Lung (tissue), 12 donors: ENCODE measurements around the gene DGKD. TPM values are rescaled to one million over a fixed set of nuclear protein-coding genes. Genes with fewer than 3 reads are reported as not detected.

Source experiments
- ATAC-seq: fragments of 200-7000 bp; cut with Tn5 transposase; one replicate; pipeline ENCODE4 v1.9.1; 2020; ENCODE audit warnings: moderate number of reproducible peaks; ENCODE audit not compliant: insufficient read depth, low FRiP score
- DNase-seq, 3 donors: peaks; one replicate each; pipeline ENCODE4 v3.0.0-alpha.2; 2013 to 2017
- H3K27ac ChIP-seq, 2 donors: one replicate each; pipeline ENCODE4 v1.5.1; 2013; ENCODE audit warnings: mild to moderate bottlenecking in 2 of 2, moderate library complexity in 2 of 2, control low read depth in 1 of 2, inconsistent platforms in 1 of 2, low read depth in 1 of 2, low read length in 1 of 2
- H3K27me3 ChIP-seq, 3 donors: one replicate each; pipeline ENCODE4 v1.5.1; 2013; ENCODE audit warnings: low read length in 2 of 3; ENCODE audit not compliant: control insufficient read depth in 3 of 3, insufficient read depth in 3 of 3
- H3K36me3 ChIP-seq, 4 donors: one replicate each; pipeline ENCODE4 v1.5.1; 2013; ENCODE audit warnings: low read length in 4 of 4, mild to moderate bottlenecking in 1 of 4, moderate library complexity in 1 of 4; ENCODE audit not compliant: control insufficient read depth in 4 of 4, insufficient read depth in 4 of 4
- H3K4me1 ChIP-seq, 5 donors: one replicate each; pipeline ENCODE4 v1.5.1; 2013; ENCODE audit warnings: low read length in 5 of 5, mild to moderate bottlenecking in 2 of 5, moderate library complexity in 1 of 5; ENCODE audit not compliant: control insufficient read depth in 5 of 5, insufficient read depth in 5 of 5
- H3K4me3 ChIP-seq: one replicate; pipeline ENCODE4 v1.5.1; 2013; ENCODE audit warnings: mild to moderate bottlenecking, control low read depth, moderate library complexity
- H3K9ac ChIP-seq, 2 donors: one replicate each; pipeline ENCODE4 v1.5.1; 2013; ENCODE audit warnings: low read length in 2 of 2, control low read depth in 1 of 2; ENCODE audit not compliant: insufficient read depth in 1 of 2
- H3K9me3 ChIP-seq, 4 donors: one replicate each; pipeline ENCODE4 v1.5.1; 2013; ENCODE audit warnings: low read length in 3 of 4, mild to moderate bottlenecking in 1 of 4, moderate library complexity in 1 of 4; ENCODE audit not compliant: control insufficient read depth in 4 of 4, insufficient read depth in 3 of 4
- CTCF ChIP-seq: IDR thresholded peaks from 2 replicates; pipeline ENCODE4 v1.5.1; 2012; ENCODE audit warnings: mild to moderate bottlenecking; ENCODE audit errors: control extremely low read depth, extremely low read depth
- WGBS, 2 donors: extraction: QIAGEN DNeasy Blood & Tissue Kit; methylation state at CpG; one replicate each; pipeline ENCODE4 v1.1.7; 2013; 5-methylcytosine and 5-hydroxymethylcytosine counted together
- polyA plus RNA-seq, 2 donors: library from polyadenylated mRNA; stranded (reverse); fragments of 200-250 nt; gene quantifications; one replicate each; pipeline ENCODE4 v1.2.1, GENCODE V29; 2013
- total RNA-seq, 2 donors: library from RNA; depleted of rRNA in 1 of 2; stranded (reverse); fragments of >200 nt in 1 of 2; gene quantifications; one replicate each; pipeline ENCODE4 v1.2.1, GENCODE V29; 2014 to 2021
- donor health status: control.
- donor health status: control.
- donor health status: Bipolar disorder and iron deficiency.
- donor health status: healthy.
- donor health status: DM: yes; HTN: yes; CAD: no.

Gene DGKD
- total and polyA plus RNA-seq, 4 donors: 30.3 to 77.4 (median 44.0) TPM

- H3K27ac ChIP-seq: no peak overlapping the region
Observed at GRCh38 chr2:233448220-233448559, 93.9 kb downstream of the DGKD start.

GRCh38 chr2:233448575-233448974 is 94.3 kb downstream of the DGKD start:
- Histone ChIP-seq H3K27ac (no peak overlapping the region), H3K36me3 (peaks cover 22 to 77% (median 38%) of the 10 kb centered on the region in 4 donors), H3K27me3 (no peaks in the 10 kb centered on the region), H3K9ac (no peak overlapping the region), H3K4me3 (no peak overlapping the region), H3K4me1 (peaks cover 0 to 5% (median 0%) of the 10 kb centered on the region in 5 donors), H3K9me3 (no peaks in the 10 kb centered on the region)
- TF ChIP-seq CTCF: no peak
- ATAC-seq (no peak), DNase-seq (no peak)
- 91 to 94% methylated on average over 4 of the region's 4 CpGs for WGBS, 2 donors

More at GRCh38 chr2:233448220-233448559, 93.9 kb downstream of the DGKD start:
- peaks cover 0 to 5% (median 0%) of the 10 kb centered on the region in 5 donors for H3K4me1 ChIP-seq
- no peak for TF ChIP-seq CTCF
- ATAC-seq (no peak), DNase-seq (no peak)
- no peaks in the 10 kb centered on the region for H3K27me3 ChIP-seq
- H3K4me3 ChIP-seq: no peak overlapping the region
- H3K36me3 ChIP-seq: peaks cover 22 to 73% (median 37%) of the 10 kb centered on the region in 4 donors
- H3K9me3 ChIP-seq: no peaks in the 10 kb centered on the region
- 86 to 88% methylated on average over 11 of the region's 11 CpGs for WGBS, 2 donors
- no peak overlapping the region for H3K9ac ChIP-seq

- Histone ChIP-seq H3K27ac (no peak overlapping the region), H3K36me3 (peaks cover 27 to 77% (median 38%) of the 10 kb centered on the region in 4 donors), H3K27me3 (no peaks in the 10 kb centered on the region), H3K9ac (no peak overlapping the region), H3K4me3 (no peak overlapping the region), H3K9me3 (no peaks in the 10 kb centered on the region), H3K4me1 (no peaks in the 10 kb centered on the region)
- TF ChIP-seq CTCF: no peak
- WGBS, 2 donors: 76 to 77% methylated on average over 31 of the region's 31 CpGs
- DNase-seq: peak; percentile 37 to 60 (median 50)
- ATAC-seq: no peak
Observed at GRCh38 chr2:233449081-233449901, 95.0 kb downstream of the DGKD start.
